Panc1 (cell line): Measurements from ENCODE around the gene NSUN2.

Experiments used
- CTCF ChIP-seq: fragments of 450-650 bp; IDR thresholded peaks from 2 replicates; pipeline ENCODE4 v1.5.1; 2017; ENCODE audit warnings: mild to moderate bottlenecking
- POLR2AphosphoS5 ChIP-seq: IDR thresholded peaks from 2 replicates; pipeline ENCODE4 v1.6.1; 2012; ENCODE audit warnings: mild to moderate bottlenecking, low read depth, low read length, moderate library complexity
- SIN3A ChIP-seq: IDR thresholded peaks from 2 replicates; pipeline ENCODE4 v1.6.1; 2012; ENCODE audit warnings: low read depth, mild to moderate bottlenecking, low read length, moderate library complexity, borderline replicate concordance; ENCODE audit not compliant: insufficient read depth
- TCF7L2 ChIP-seq: IDR thresholded peaks from 2 replicates; pipeline ENCODE4 v1.6.1; 2011; ENCODE audit warnings: mild to moderate bottlenecking, low read depth, low read length, inconsistent platforms
- TF ChIP-seq, protein P1 (sequence below), 2 experiments: IDR thresholded peaks; 2 replicates each; pipeline ENCODE4 v1.6.1; 2011 to 2012; ENCODE audit warnings: low read depth in 2 of 2, control low read depth in 1 of 2, low read length in 1 of 2, mild to moderate bottlenecking in 1 of 2, moderate library complexity in 1 of 2; ENCODE audit not compliant: insufficient read depth in 1 of 2

DNA sequence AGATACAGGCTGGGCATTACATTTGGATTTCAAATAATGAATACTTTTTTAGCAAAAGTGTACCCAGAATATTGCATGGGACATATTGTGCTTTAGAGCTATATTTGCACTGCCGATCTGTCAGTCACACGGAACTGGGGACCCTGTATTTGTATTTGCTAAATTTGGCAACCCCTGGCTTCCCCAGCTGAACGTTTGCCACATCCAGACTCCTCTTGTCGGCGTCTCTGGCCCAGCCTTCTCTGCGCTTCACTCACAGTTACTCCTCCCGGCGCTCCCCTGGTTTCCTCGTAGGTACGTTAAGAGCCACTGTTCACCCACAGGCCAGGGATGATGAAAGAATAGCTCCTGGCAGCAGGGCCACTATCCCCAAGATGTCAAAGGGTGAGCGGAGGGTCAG, 58.7 kb downstream of the NSUN2 start:
- TF ChIP-seq CTCF (no peak), POLR2AphosphoS5 (no peak), TCF7L2 (no peak), SIN3A (no peak)
- TF ChIP-seq, protein P1, sequence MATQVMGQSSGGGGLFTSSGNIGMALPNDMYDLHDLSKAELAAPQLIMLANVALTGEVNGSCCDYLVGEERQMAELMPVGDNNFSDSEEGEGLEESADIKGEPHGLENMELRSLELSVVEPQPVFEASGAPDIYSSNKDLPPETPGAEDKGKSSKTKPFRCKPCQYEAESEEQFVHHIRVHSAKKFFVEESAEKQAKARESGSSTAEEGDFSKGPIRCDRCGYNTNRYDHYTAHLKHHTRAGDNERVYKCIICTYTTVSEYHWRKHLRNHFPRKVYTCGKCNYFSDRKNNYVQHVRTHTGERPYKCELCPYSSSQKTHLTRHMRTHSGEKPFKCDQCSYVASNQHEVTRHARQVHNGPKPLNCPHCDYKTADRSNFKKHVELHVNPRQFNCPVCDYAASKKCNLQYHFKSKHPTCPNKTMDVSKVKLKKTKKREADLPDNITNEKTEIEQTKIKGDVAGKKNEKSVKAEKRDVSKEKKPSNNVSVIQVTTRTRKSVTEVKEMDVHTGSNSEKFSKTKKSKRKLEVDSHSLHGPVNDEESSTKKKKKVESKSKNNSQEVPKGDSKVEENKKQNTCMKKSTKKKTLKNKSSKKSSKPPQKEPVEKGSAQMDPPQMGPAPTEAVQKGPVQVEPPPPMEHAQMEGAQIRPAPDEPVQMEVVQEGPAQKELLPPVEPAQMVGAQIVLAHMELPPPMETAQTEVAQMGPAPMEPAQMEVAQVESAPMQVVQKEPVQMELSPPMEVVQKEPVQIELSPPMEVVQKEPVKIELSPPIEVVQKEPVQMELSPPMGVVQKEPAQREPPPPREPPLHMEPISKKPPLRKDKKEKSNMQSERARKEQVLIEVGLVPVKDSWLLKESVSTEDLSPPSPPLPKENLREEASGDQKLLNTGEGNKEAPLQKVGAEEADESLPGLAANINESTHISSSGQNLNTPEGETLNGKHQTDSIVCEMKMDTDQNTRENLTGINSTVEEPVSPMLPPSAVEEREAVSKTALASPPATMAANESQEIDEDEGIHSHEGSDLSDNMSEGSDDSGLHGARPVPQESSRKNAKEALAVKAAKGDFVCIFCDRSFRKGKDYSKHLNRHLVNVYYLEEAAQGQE (IDR thresholded peaks at IDR 0.05; ENCODE audit: insufficient read depth in 1 of 2, low read depth in 2 of 2, low read length in 1 of 2) = no peak
